Neural progenitor cell (in vitro differentiated cells): ENCODE results near the gene CIROP. TPM values are rescaled to one million over a fixed set of nuclear protein-coding genes. Genes with fewer than 3 reads are reported as not detected.

ENCODE experiments used
- DNase-seq: peaks from one replicate; pipeline ENCODE4 v3.0.0-alpha.2; 2016; ENCODE audit warnings: low spot score
- H2AFZ ChIP-seq: fragments of 200-600 bp; sonication (generic); replicated peaks from 2 replicates; pipeline ENCODE4 v1.6.1; 2016; ENCODE audit warnings: antibody characterized with exemption
- H3F3A ChIP-seq: fragments of 200-600 bp; sonication (generic); 2 replicates; pipeline ENCODE4 v1.6.1; 2016; ENCODE audit warnings: antibody characterized with exemption, low read depth
- H3K27ac ChIP-seq: fragments of 200-600 bp; sonication (generic); 2 replicates; pipeline ENCODE4 v1.5.1; 2016; ENCODE audit warnings: mild to moderate bottlenecking
- H3K27me3 ChIP-seq: fragments of 200-600 bp; sonication (generic); 2 replicates; pipeline ENCODE4 v1.6.1; 2016; ENCODE audit warnings: mild to moderate bottlenecking, moderate library complexity
- H3K36me3 ChIP-seq: fragments of 200-600 bp; sonication (generic); 2 replicates; pipeline ENCODE4 v1.5.1; 2016
- H3K4me1 ChIP-seq: fragments of 200-600 bp; sonication (generic); 2 replicates; pipeline ENCODE4 v1.6.1; 2016; ENCODE audit warnings: mixed run types
- H3K4me2 ChIP-seq: fragments of 200-600 bp; sonication (generic); 2 replicates; pipeline ENCODE4 v1.6.1; 2016
- H3K4me3 ChIP-seq: fragments of 200-600 bp; sonication (generic); 2 replicates; pipeline ENCODE4 v1.5.1; 2016
- H3K79me2 ChIP-seq: fragments of 200-600 bp; sonication (generic); 2 replicates; pipeline ENCODE4 v1.6.1; 2016; ENCODE audit warnings: low read depth
- H3K9ac ChIP-seq: fragments of 200-600 bp; sonication (generic); 2 replicates; pipeline ENCODE4 v1.6.1; 2016
- H3K9me3 ChIP-seq: fragments of 200-600 bp; sonication (generic); 2 replicates; pipeline ENCODE4 v1.5.1; 2016; ENCODE audit warnings: low read depth
- H4K20me1 ChIP-seq: fragments of 200-600 bp; sonication (generic); 2 replicates; pipeline ENCODE4 v1.6.1; 2016; ENCODE audit warnings: low read depth
- H3K27ac Mint-ChIP-seq: 3 replicates; pipeline ENCODE4 v1.8.0; 2021; ENCODE audit warnings: mixed read lengths
- H3K27me3 Mint-ChIP-seq: 2 replicates; pipeline ENCODE4 v1.8.0; 2022; ENCODE audit warnings: low read depth, mild to moderate bottlenecking, inconsistent platforms, moderate library complexity, mixed read lengths; ENCODE audit not compliant: insufficient read depth
- H3K36me3 Mint-ChIP-seq: 3 replicates; pipeline ENCODE4 v1.8.0; 2021; ENCODE audit warnings: mixed read lengths
- H3K4me1 Mint-ChIP-seq: 3 replicates; pipeline ENCODE4 v1.8.0; 2021; ENCODE audit warnings: mixed read lengths
- H3K4me3 Mint-ChIP-seq: 3 replicates; pipeline ENCODE4 v1.8.0; 2021; ENCODE audit warnings: mild to moderate bottlenecking, moderate library complexity, mixed read lengths
- H3K9me3 Mint-ChIP-seq: 3 replicates; pipeline ENCODE4 v1.8.0; 2020; ENCODE audit warnings: mixed read lengths
- CTCF ChIP-seq: fragments of 200-600 bp; sonication (generic); IDR thresholded peaks from 2 replicates; pipeline ENCODE4 v1.5.1; 2017; ENCODE audit warnings: antibody characterized with exemption, mild to moderate bottlenecking
- EZH2 ChIP-seq: fragments of 200-600 bp; sonication (generic); IDR thresholded peaks from 2 replicates; pipeline ENCODE4 v1.6.1; 2017; ENCODE audit warnings: antibody characterized with exemption, mild to moderate bottlenecking, moderate library complexity
- EZH2phosphoT487 ChIP-seq: fragments of 200-600 bp; sonication (generic); IDR thresholded peaks from 2 replicates; pipeline ENCODE4 v1.6.1; 2017; ENCODE audit warnings: antibody characterized with exemption
- total RNA-seq: library from RNA; depleted of rRNA; stranded (reverse); fragments of >200 nt; gene quantifications from 2 replicates; pipeline ENCODE4 v1.2.3, GENCODE V29; 2015; ENCODE audit warnings: low replicate concordance

The CIROP gene
- total RNA-seq, 1 donor from 2014 or later: 0.06 TPM

- H3F3A ChIP-seq: peaks cover 19% of the 10 kb centered on the region
- H3K9me3 ChIP-seq: no peaks in the 10 kb centered on the region
- no peak for TF ChIP-seq EZH2
- TF ChIP-seq EZH2phosphoT487: no peak
- TF ChIP-seq CTCF: no peak
- Mint-ChIP-seq H3K27me3 (peaks cover 2% of the 10 kb centered on the region), H3K4me3 (no peak overlapping the region), H3K36me3 (peaks cover 17% of the 10 kb centered on the region), H3K4me1 (peaks cover 43% of the 10 kb centered on the region), H3K9me3 (peaks cover 2% of the 10 kb centered on the region), H3K27ac (no peak overlapping the region)
- no peak overlapping the region for H3K9ac ChIP-seq
- no peaks in the 10 kb centered on the region for H3K36me3 ChIP-seq
- H4K20me1 ChIP-seq: no peaks in the 10 kb centered on the region
- peaks cover 12% of the 10 kb centered on the region for H3K4me1 ChIP-seq
- H3K4me3 ChIP-seq: no peak overlapping the region
- no peak overlapping the region for H3K4me2 ChIP-seq
- H2AFZ ChIP-seq: no peak overlapping the region
- no peak overlapping the region for H3K27ac ChIP-seq
- DNase-seq: no peak
- no peaks in the 10 kb centered on the region for H3K27me3 ChIP-seq
- H3K79me2 ChIP-seq: no peaks in the 10 kb centered on the region
Measured at GRCh38 chr14:23125011-23125410, 20.2 kb upstream of the CIROP start.

GRCh38 chr14:23124337-23124954, 19.7 kb upstream of the CIROP start:
- no peak overlapping the region for H3K4me3 Mint-ChIP-seq
- H3K27ac Mint-ChIP-seq: no peak overlapping the region
- H3F3A ChIP-seq: peaks cover 24% of the 10 kb centered on the region
- no peaks in the 10 kb centered on the region for H3K9me3 ChIP-seq
- H3K27me3 ChIP-seq: no peaks in the 10 kb centered on the region
- H3K79me2 ChIP-seq: no peaks in the 10 kb centered on the region
- peaks cover 2% of the 10 kb centered on the region for H3K27me3 Mint-ChIP-seq
- peaks cover 47% of the 10 kb centered on the region for H3K4me1 Mint-ChIP-seq
- peaks cover 18% of the 10 kb centered on the region for H3K4me1 ChIP-seq
- H3K4me2 ChIP-seq: no peak overlapping the region
- TF ChIP-seq EZH2 (no peak), CTCF (no peak), EZH2phosphoT487 (no peak)
- no peaks in the 10 kb centered on the region for H4K20me1 ChIP-seq
- no peak overlapping the region for H3K27ac ChIP-seq
- H3K9ac ChIP-seq: no peak overlapping the region
- H2AFZ ChIP-seq: no peak overlapping the region
- no peak for DNase-seq
- no peak overlapping the region for H3K4me3 ChIP-seq
- H3K9me3 Mint-ChIP-seq: peaks cover 2% of the 10 kb centered on the region
- no peaks in the 10 kb centered on the region for H3K36me3 ChIP-seq
- peaks cover 17% of the 10 kb centered on the region for H3K36me3 Mint-ChIP-seq

DNA sequence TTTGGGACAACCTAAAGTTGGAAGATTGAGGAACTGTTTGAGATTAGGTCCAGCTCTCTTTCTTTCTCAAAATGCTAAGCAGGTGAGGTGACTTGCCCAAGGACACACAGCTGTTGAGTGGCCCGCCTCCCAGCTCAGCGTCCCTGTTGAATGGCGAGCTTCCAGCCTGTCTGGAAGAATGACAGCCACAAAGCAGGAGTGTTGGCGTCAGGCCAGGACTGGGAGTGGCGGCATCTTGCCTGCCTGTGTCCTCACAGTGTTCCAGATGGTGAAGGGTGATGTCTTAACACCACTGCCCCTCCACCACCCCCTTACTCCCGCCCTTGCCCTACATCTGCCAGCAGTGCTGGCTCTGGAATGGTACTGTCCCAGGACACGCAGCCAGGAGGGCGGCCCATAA, 18.6 kb upstream of the CIROP start:
- Mint-ChIP-seq H3K27me3 (peaks cover 2% of the 10 kb centered on the region), H3K4me3 (no peak overlapping the region), H3K36me3 (peaks cover 12% of the 10 kb centered on the region), H3K9me3 (peaks cover 2% of the 10 kb centered on the region), H3K4me1 (peaks cover 47% of the 10 kb centered on the region), H3K27ac (no peak overlapping the region)
- Histone ChIP-seq H3K27me3 (no peaks in the 10 kb centered on the region), H3K79me2 (no peaks in the 10 kb centered on the region), H3F3A (peaks cover 24% of the 10 kb centered on the region), H3K9ac (no peak overlapping the region), H3K36me3 (no peaks in the 10 kb centered on the region), H2AFZ (no peak overlapping the region), H3K9me3 (no peaks in the 10 kb centered on the region), H4K20me1 (no peaks in the 10 kb centered on the region), H3K27ac (no peak overlapping the region), H3K4me3 (no peak overlapping the region), H3K4me1 (peaks cover 18% of the 10 kb centered on the region), H3K4me2 (no peak overlapping the region)
- TF ChIP-seq EZH2 (no peak), EZH2phosphoT487 (no peak), CTCF (no peak)
- DNase-seq: no peak
